Activated T-cell treated with anti-CD3 and anti-CD28 coated beads for 24 hours (primary cell): Measurements from ENCODE around the gene KRTAP5-7.
"Not testable (repeated sequence)": the region's sequence is repeated elsewhere in the genome, so short reads cannot be mapped to it uniquely, and the experiment has no call there.

Experiments used
- DNase-seq: peaks from one replicate; pipeline ENCODE4 v3.0.0-alpha.2; 2020; ENCODE audit warnings: low read depth

KRTAP5-7 gene

GRCh38 chr11:71532036-71532610 lies 5.1 kb downstream of the KRTAP5-7 start:
- DNase-seq = no peak

- DNase-seq = not testable (repeated sequence)
Measured at GRCh38 chr11:71534711-71535608, 7.9 kb downstream of the KRTAP5-7 start.

- DNase-seq = no peak
Measured at GRCh38 chr11:71535825-71536224, 8.8 kb downstream of the KRTAP5-7 start.

GRCh38 chr11:71537537-71537936 lies 10.5 kb downstream of the KRTAP5-7 start:
- no peak for DNase-seq

GRCh38 chr11:71537977-71538665 lies 11.1 kb downstream of the KRTAP5-7 start, which contains the start of gene KRTAP5-8:
TSS of gene KRTAP5-8 (plus strand) at chr11:71538025. CDS start at chr11:71538056, 31 bp downstream.
- not testable (repeated sequence) for DNase-seq

GRCh38 chr11:71538666-71538990 lies 11.6 kb downstream of the KRTAP5-7 start:
- no peak for DNase-seq

- DNase-seq = no peak
Measured at GRCh38 chr11:71539017-71539416, 11.9 kb downstream of the KRTAP5-7 start.

GRCh38 chr11:71539971-71540370 lies 12.9 kb downstream of the KRTAP5-7 start:
- DNase-seq = not testable (repeated sequence)

GRCh38 chr11:71540521-71541304 lies 13.6 kb downstream of the KRTAP5-7 start:
- DNase-seq = not testable (repeated sequence)

GRCh38 chr11:71542382-71542781 lies 15.3 kb downstream of the KRTAP5-7 start:
- DNase-seq = no peak

- DNase-seq = no peak
Measured at GRCh38 chr11:71542879-71543777, 16.1 kb downstream of the KRTAP5-7 start.

- DNase-seq = no peak
Measured at GRCh38 chr11:71543866-71544265, 16.8 kb downstream of the KRTAP5-7 start.

- DNase-seq = no peak
Measured at GRCh38 chr11:71544525-71545214, 17.6 kb downstream of the KRTAP5-7 start.

- DNase-seq = no peak
Measured at GRCh38 chr11:71545405-71545966, 18.4 kb downstream of the KRTAP5-7 start.

- no peak for DNase-seq
Measured at GRCh38 chr11:71548120-71548519, 21.1 kb downstream of the KRTAP5-7 start, which contains the start of gene KRTAP5-9. TSS of gene KRTAP5-9 (plus strand) at chr11:71548420. CDS start at chr11:71548658, 238 bp downstream.

GRCh38 chr11:71548716-71549151 lies 21.7 kb downstream of the KRTAP5-7 start:
- DNase-seq = no peak

GRCh38 chr11:71551711-71552110 lies 24.6 kb downstream of the KRTAP5-7 start:
- no peak for DNase-seq

GRCh38 chr11:71554996-71555395 lies 27.9 kb downstream of the KRTAP5-7 start:
- no peak for DNase-seq

- no peak for DNase-seq
Measured at GRCh38 chr11:71555508-71555907, 28.4 kb downstream of the KRTAP5-7 start.

- no peak for DNase-seq
Measured at GRCh38 chr11:71556018-71556417, 29.0 kb downstream of the KRTAP5-7 start.
